CD4-positive, CD25-positive, alpha-beta regulatory T cell (primary cell): Measurements from ENCODE around the gene CCDC85C. TPM values are rescaled to one million over a fixed set of nuclear protein-coding genes. Genes with fewer than 3 reads are reported as not detected.

ENCODE experiments used
- ATAC-seq, 2 donors: fragments of 150-1000 bp; cut with Tn5 transposase; one replicate each; pipeline ENCODE4 v1.10.0; 2021; ENCODE audit warnings: low read depth in 2 of 2, moderate number of reproducible peaks in 2 of 2, moderate library complexity in 1 of 2
- DNase-seq, 3 donors: peaks; one replicate each; pipeline versions ENCODE4 v3.0.0 to v3.0.0-alpha.2; 2012 to 2022; ENCODE audit warnings: mixed read lengths in 1 of 3
- H3K27ac ChIP-seq: one replicate; pipeline ENCODE4 v1.7.0; 2013; ENCODE audit warnings: mild to moderate bottlenecking, low read length; ENCODE audit not compliant: insufficient read depth, poor library complexity, severe bottlenecking
- H3K27me3 ChIP-seq: one replicate; pipeline ENCODE4 v1.7.0; 2013; ENCODE audit warnings: low read length; ENCODE audit not compliant: control insufficient read depth, insufficient read depth
- H3K36me3 ChIP-seq: one replicate; pipeline ENCODE4 v1.7.0; 2013; ENCODE audit warnings: mild to moderate bottlenecking, low read length, moderate library complexity; ENCODE audit not compliant: control insufficient read depth, insufficient read depth
- H3K4me1 ChIP-seq: 2 replicates; pipeline ENCODE4 v1.7.0; 2013; ENCODE audit warnings: mild to moderate bottlenecking, low read length; ENCODE audit not compliant: insufficient read depth, control insufficient read depth, poor library complexity, severe bottlenecking
- H3K4me3 ChIP-seq: one replicate; pipeline ENCODE4 v1.7.0; 2013; ENCODE audit warnings: low read depth, mild to moderate bottlenecking, low read length, moderate library complexity
- H3K9me3 ChIP-seq, 2 experiments: 1 replicate in 1 of 2; 2 replicates in 1 of 2; pipeline ENCODE4 v1.7.0; 2013; ENCODE audit warnings: low read length in 2 of 2, mild to moderate bottlenecking in 1 of 2, moderate library complexity in 1 of 2; ENCODE audit not compliant: control insufficient read depth in 2 of 2
- H3K27ac Mint-ChIP-seq, 3 donors: one replicate each; pipeline ENCODE4 v1.8.0; 2020 to 2022; ENCODE audit warnings: mild to moderate bottlenecking in 3 of 3, mixed read lengths in 3 of 3, moderate library complexity in 2 of 3
- H3K27me3 Mint-ChIP-seq: one replicate; pipeline ENCODE4 v1.8.0; 2022; ENCODE audit warnings: mild to moderate bottlenecking, mixed read lengths
- H3K36me3 Mint-ChIP-seq: one replicate; pipeline ENCODE4 v1.8.0; 2020; ENCODE audit warnings: mixed read lengths
- H3K4me1 Mint-ChIP-seq, 4 donors: one replicate each; pipeline ENCODE4 v1.8.0; 2020 to 2022; ENCODE audit warnings: mixed read lengths in 4 of 4, mild to moderate bottlenecking in 1 of 4
- H3K4me3 Mint-ChIP-seq, 4 donors: one replicate each; pipeline ENCODE4 v1.8.0; 2020 to 2022; ENCODE audit warnings: mild to moderate bottlenecking in 4 of 4, mixed read lengths in 4 of 4, moderate library complexity in 3 of 4
- H3K9me3 Mint-ChIP-seq, 7 donors: one replicate each; pipeline ENCODE4 v1.8.0; 2020 to 2022; ENCODE audit warnings: mixed read lengths in 7 of 7, mild to moderate bottlenecking in 3 of 7, moderate library complexity in 2 of 7
- polyA plus RNA-seq, 4 donors: library from polyadenylated mRNA; unstranded; fragments of 300-500 nt; fragmentation: Illumina TruSeq; gene quantifications; one replicate each; pipeline ENCODE4 v1.2.3, GENCODE V29; 2021
- total RNA-seq: library from RNA; stranded (reverse); gene quantifications from one replicate; pipeline ENCODE4 v1.2.3, GENCODE V29; 2022

The CCDC85C gene
- total and polyA plus RNA-seq, 5 donors from 2014 or later = 0.62 to 6.3 (median 0.98) TPM

DNA sequence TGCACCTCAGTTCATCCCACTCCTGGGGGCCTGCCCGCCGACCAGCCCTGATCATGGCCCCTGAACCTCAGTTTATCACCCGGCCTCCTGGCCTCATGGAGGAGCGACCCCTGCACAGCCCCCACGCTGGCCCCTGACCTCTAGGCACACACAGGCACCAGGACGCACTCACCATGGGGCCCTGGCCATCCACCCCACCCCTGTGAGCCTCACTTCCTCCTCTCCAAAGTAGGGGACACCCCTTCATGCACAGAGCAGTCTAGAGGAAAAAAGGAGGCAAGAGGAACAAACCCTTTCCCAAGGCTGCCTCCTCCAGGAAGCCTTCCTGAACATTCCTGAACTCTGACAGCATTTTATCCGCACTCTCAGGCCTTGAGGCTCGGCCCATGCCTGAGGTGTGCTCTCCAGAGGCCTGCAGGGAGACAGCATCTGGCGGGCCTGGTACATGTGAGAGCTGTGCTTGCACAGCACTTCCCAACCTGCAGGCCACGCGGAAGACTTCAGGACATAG lies 83.4 kb downstream of the CCDC85C start:
- H3K9me3 Mint-ChIP-seq = no peaks in the 10 kb centered on the region

DNA sequence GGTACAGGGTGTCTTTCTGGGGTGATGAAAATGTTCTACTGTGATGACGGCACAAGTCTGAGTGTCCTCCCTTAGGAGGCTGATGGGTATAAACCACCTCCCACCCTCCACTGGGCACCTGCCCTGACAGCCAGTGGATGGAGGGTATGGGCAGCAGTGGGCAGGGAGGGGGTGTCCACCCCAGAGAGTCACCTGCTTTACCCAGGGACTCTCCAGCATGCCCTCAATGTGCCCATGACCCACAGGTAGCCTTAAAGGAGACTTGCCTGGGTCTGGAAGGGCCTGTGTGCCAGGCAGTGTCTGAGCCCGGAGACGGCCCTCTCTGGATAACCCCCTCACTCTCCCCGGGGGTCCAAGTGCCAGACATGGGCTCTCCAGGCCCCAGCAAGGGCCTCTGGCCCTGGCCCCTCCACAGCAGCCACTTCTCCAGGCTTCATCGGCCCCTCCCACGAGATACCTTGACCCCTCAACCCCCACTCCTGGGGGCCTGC lies 84.0 kb downstream of the CCDC85C start:
- no peaks in the 10 kb centered on the region for H3K9me3 ChIP-seq
- Mint-ChIP-seq H3K27ac (no peak overlapping the region), H3K9me3 (no peaks in the 10 kb centered on the region), H3K4me1 (peaks cover 0 to 11% (median 5%) of the 10 kb centered on the region in 4 donors), H3K36me3 (no peaks in the 10 kb centered on the region), H3K4me3 (no peak overlapping the region), H3K27me3 (no peaks in the 10 kb centered on the region)
- no peaks in the 10 kb centered on the region for H3K27me3 ChIP-seq
- no peak overlapping the region for H3K4me3 ChIP-seq
- no peak overlapping the region for H3K27ac ChIP-seq
- H3K4me1 ChIP-seq = peaks cover 6% of the 10 kb centered on the region
- DNase-seq (no peak), ATAC-seq (no peak)
- H3K36me3 ChIP-seq = no peaks in the 10 kb centered on the region

More for the DNA sequence above, 83.4 kb downstream of the CCDC85C start:
- Histone ChIP-seq H3K9me3 (no peaks in the 10 kb centered on the region), H3K4me1 (peaks cover 12% of the 10 kb centered on the region), H3K27me3 (no peaks in the 10 kb centered on the region), H3K36me3 (no peaks in the 10 kb centered on the region), H3K27ac (no peak overlapping the region), H3K4me3 (no peak overlapping the region)
- DNase-seq (no peak), ATAC-seq (no peak)
- Mint-ChIP-seq H3K27me3 (no peaks in the 10 kb centered on the region), H3K4me1 (peaks cover 4 to 17% (median 10%) of the 10 kb centered on the region in 4 donors), H3K27ac (no peak overlapping the region), H3K36me3 (no peaks in the 10 kb centered on the region), H3K4me3 (peak overlapping the region in 1 of 4 donors; percentile 7)

DNA sequence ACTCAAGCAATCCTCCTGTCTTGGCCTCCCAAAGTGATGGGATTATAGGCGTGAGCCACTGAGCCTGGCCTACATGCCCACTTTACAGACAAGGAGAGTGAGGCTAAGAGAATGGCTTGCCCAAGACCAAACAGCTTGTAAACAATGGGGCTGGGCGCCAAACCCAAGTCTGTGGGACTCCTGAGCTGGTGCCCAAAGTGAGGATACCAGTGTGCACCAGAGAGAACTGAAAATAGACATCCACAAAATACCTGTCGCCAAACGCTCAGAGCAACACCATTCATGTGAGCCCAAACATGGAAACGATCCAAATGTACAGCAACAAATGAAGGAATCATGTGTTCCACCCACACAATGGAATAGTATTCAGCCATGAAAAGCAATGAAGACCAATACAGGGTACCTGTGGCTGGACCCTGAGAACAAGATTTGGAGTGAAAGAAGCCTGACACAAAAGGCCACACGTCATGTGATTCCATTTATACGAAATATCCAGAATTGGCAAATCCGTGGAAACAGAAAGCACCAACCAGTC lies 84.6 kb downstream of the CCDC85C start:
- Mint-ChIP-seq H3K36me3 (no peaks in the 10 kb centered on the region), H3K27me3 (no peaks in the 10 kb centered on the region), H3K4me3 (no peak overlapping the region), H3K9me3 (no peaks in the 10 kb centered on the region), H3K27ac (peak overlapping the region in 1 of 3 donors; percentile 48), H3K4me1 (peaks cover 0 to 5% (median 2%) of the 10 kb centered on the region in 4 donors)
- no peaks in the 10 kb centered on the region for H3K27me3 ChIP-seq
- no peak overlapping the region for H3K27ac ChIP-seq
- H3K9me3 ChIP-seq = no peaks in the 10 kb centered on the region
- DNase-seq = no peak
- H3K4me1 ChIP-seq = peaks cover under 1% of the 10 kb centered on the region
- H3K36me3 ChIP-seq = no peaks in the 10 kb centered on the region
- no peak overlapping the region for H3K4me3 ChIP-seq
- ATAC-seq = no peak

DNA sequence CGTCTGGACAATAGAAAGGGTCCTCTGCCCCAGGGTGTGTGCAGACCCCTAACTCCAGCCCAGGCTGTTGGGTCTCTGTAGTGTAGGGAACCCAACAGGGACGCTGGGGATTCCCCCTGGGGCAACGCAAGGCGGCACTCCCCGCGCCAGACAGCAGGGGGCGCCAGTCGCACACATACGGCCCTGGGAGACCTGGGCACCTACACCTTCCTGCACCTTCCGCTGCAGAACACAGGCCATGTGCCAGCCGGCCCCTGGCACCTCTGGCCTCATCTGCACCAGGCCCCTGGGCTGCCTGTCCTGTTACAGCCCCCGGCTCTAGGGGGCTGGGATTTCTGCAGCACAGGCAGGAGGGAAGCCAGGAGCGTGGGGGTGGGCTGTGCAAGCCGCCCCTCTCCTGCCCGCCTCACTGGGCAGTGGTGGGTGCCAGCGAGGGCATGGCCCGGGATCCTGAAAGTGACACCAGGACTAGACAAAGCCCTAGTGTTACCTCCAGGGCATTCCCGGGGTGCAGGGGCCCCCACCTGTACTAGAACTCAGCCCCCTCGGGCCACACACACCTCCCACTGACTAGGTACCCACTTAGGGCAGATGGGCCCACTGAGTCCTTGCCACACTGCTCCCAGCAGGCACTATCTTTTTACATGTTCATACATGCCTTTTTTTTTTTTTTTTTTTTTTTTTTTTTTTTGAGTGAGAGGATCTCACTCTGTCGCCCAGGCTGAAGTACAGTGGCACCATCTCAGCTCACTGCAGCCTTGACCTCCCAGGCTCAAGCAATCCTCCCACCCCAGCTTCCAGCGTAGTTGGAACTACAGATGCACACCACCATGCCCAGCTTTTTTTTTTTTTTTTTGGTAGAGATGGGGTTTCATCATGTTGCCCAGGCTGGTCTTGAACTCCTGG lies 85.3 kb downstream of the CCDC85C start:
- no peaks in the 10 kb centered on the region for H3K9me3 Mint-ChIP-seq
- H3K4me3 Mint-ChIP-seq = no peak overlapping the region
- DNase-seq (peak; percentile 67 to 79 (median 75)), ATAC-seq (peak; percentile 67 to 74)
- no peaks in the 10 kb centered on the region for H3K27me3 ChIP-seq
- H3K27ac Mint-ChIP-seq = no peak overlapping the region
- no peaks in the 10 kb centered on the region for H3K4me1 Mint-ChIP-seq
- H3K36me3 ChIP-seq = no peaks in the 10 kb centered on the region
- H3K36me3 Mint-ChIP-seq = no peaks in the 10 kb centered on the region
- H3K27ac ChIP-seq = no peak overlapping the region
- no peaks in the 10 kb centered on the region for H3K4me1 ChIP-seq
- no peaks in the 10 kb centered on the region for H3K9me3 ChIP-seq
- H3K4me3 ChIP-seq = no peak overlapping the region
- no peaks in the 10 kb centered on the region for H3K27me3 Mint-ChIP-seq

DNA sequence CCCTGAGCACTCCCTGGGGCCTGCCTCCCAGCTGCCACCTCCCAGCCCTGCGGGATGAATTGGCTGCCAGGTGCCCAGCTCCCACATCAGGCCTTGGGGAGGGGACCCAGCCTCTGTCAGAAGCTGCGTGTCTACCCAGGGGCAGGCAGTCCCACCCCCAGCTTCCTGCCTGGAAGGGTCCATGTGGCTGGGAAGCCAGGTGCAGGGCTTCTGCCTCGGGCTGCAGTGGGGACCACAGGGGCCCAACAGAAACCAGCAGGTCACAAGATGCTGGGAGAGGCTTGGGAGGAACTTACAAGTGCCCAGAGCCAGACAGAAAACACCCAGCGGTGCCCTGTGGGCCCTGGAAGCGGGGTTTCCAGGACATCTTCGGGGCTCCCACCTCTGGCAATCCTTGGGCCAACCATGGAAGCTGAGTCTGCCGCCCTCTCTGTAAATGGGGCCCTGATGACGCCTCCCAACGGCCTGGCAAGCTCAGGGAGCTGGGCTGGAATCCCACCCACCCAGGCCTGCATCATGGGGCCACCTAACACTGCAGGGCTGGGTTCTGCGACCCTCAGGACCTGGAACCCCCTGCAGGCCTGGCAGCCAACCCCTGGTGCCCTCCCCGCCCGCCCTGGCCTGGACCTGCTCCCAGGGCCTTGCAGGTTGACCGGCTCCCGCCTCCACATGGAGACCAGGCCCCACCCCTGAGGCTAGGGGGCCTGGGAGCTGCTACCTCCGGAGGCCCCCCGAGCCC lies 86.2 kb downstream of the CCDC85C start:
- no peak for DNase-seq
- H3K27me3 ChIP-seq = no peaks in the 10 kb centered on the region
- Mint-ChIP-seq H3K4me1 (no peaks in the 10 kb centered on the region), H3K27ac (no peak overlapping the region), H3K36me3 (no peaks in the 10 kb centered on the region), H3K4me3 (no peak overlapping the region), H3K27me3 (no peaks in the 10 kb centered on the region), H3K9me3 (no peaks in the 10 kb centered on the region)
- H3K27ac ChIP-seq = no peak overlapping the region
- no peak for ATAC-seq
- no peaks in the 10 kb centered on the region for H3K36me3 ChIP-seq
- no peak overlapping the region for H3K4me3 ChIP-seq
- no peaks in the 10 kb centered on the region for H3K4me1 ChIP-seq
- no peaks in the 10 kb centered on the region for H3K9me3 ChIP-seq

DNA sequence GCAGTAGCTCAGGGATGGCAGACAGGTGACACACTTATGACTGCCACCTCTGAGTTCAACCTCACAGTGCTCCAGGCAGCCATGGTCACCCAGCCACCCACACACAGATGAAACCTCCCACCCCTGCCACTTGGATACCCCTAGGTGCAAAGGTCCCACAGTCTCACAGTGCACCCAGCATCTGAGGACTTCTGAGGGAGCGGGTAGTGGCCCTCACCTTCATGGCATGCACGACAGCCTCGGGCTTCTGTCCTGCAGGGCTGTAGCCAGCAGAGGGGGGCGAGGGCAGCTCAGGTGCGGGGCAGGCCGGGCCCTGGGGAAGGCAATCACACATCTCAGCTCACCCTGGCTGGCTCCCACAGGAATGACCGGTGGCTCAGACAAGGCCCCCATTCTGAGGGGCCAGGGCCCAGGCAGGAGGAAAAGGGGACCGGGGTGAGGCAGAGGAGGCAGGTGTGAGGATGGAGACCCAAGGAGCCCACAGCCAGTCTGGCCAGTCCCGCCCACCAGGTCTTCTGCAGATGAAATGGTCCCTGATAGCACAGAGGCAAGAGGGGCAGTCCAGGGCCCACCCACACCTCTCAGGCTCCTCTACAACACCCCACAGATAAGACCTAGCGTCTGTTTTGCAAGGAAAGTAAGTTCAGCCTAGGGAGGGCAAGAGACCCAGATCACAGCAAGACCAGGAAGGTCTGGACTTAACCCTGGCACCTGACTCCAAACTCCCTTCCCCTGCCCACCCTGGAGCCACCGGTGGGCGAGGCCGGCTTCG lies 87.0 kb downstream of the CCDC85C start:
- Mint-ChIP-seq H3K4me3 (peak overlapping the region in 1 of 4 donors; percentile 27), H3K27me3 (no peaks in the 10 kb centered on the region), H3K36me3 (no peaks in the 10 kb centered on the region), H3K9me3 (no peaks in the 10 kb centered on the region), H3K4me1 (no peaks in the 10 kb centered on the region), H3K27ac (no peak overlapping the region)
- H3K36me3 ChIP-seq = no peaks in the 10 kb centered on the region
- ATAC-seq (no peak), DNase-seq (no peak)
- H3K4me1 ChIP-seq = no peaks in the 10 kb centered on the region
- no peak overlapping the region for H3K4me3 ChIP-seq
- H3K9me3 ChIP-seq = no peaks in the 10 kb centered on the region
- H3K27me3 ChIP-seq = no peaks in the 10 kb centered on the region
- H3K27ac ChIP-seq = no peak overlapping the region
